ENCODE results near the gene VPS51.

DNA sequence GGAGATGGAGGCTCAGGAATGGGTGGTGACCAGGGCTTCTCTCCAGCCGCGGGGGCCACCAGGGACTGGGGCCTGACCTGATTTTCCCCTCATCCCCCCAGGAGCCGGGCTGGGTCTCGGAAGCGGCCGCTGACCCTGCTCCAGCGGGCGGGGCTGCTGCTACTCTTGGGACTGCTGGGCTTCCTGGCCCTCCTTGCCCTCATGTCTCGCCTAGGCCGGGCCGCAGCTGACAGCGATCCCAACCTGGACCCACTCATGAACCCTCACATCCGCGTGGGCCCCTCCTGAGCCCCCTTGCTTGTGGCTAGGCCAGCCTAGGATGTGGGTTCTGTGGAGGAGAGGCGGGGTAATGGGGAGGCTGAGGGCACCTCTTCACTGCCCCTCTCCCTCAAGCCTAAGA, 8.2 kb upstream of the VPS51 start:
- TF ChIP-seq, protein P1, sequence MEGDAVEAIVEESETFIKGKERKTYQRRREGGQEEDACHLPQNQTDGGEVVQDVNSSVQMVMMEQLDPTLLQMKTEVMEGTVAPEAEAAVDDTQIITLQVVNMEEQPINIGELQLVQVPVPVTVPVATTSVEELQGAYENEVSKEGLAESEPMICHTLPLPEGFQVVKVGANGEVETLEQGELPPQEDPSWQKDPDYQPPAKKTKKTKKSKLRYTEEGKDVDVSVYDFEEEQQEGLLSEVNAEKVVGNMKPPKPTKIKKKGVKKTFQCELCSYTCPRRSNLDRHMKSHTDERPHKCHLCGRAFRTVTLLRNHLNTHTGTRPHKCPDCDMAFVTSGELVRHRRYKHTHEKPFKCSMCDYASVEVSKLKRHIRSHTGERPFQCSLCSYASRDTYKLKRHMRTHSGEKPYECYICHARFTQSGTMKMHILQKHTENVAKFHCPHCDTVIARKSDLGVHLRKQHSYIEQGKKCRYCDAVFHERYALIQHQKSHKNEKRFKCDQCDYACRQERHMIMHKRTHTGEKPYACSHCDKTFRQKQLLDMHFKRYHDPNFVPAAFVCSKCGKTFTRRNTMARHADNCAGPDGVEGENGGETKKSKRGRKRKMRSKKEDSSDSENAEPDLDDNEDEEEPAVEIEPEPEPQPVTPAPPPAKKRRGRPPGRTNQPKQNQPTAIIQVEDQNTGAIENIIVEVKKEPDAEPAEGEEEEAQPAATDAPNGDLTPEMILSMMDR (IDR thresholded peaks at IDR 0.05; ENCODE audit: low read length), result no peak
- TF ChIP-seq EZH2 (optimal IDR thresholded peaks at IDR 0.05; ENCODE audit: low read depth, low read length) (no peak), EZH2phosphoT487 (IDR thresholded peaks at IDR 0.05; ENCODE audit: low read length) (no peak)

Measured in MM.1S (cell line).